PC-9 (cell line): ENCODE data around the gene KCTD20.
"Not testable (repeated sequence)": the region's sequence is repeated elsewhere in the genome, so short reads cannot be mapped to it uniquely, and the experiment has no call there.

ENCODE experiments used
- EZH2 ChIP-seq: fragments of 200-600 bp; sonication (generic); IDR thresholded peaks from 2 replicates; pipeline ENCODE4 v1.8.0; 2017; ENCODE audit warnings: antibody characterized with exemption, low read depth
- TF ChIP-seq, protein P1 (sequence below): fragments of 200-600 bp; sonication (generic); conservative IDR thresholded peaks from 2 replicates; pipeline ENCODE4 v1.6.1; 2017; ENCODE audit warnings: mixed run types, antibody characterized with exemption, mild to moderate bottlenecking, moderate library complexity

DNA sequence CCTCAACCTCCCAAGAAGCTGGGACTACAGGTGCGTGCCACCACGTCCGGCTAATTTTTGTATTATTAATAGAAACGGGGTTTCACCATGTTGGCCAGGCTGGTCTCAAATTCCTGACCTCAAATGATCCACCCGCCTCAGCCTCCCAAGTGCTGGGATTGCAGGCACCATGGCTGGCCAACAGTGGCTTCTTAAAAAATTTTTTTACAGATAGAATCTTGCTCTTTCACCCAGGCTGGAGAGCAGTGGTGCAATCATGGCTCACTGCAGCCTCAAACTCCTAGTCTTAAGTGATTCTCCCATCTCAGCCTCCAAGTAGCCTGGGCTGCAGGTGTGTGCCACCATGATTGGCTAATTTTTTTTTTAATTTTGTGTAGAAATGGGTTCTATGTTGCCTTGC is 40.5 kb downstream of the KCTD20 start:
- TF ChIP-seq, protein P1, sequence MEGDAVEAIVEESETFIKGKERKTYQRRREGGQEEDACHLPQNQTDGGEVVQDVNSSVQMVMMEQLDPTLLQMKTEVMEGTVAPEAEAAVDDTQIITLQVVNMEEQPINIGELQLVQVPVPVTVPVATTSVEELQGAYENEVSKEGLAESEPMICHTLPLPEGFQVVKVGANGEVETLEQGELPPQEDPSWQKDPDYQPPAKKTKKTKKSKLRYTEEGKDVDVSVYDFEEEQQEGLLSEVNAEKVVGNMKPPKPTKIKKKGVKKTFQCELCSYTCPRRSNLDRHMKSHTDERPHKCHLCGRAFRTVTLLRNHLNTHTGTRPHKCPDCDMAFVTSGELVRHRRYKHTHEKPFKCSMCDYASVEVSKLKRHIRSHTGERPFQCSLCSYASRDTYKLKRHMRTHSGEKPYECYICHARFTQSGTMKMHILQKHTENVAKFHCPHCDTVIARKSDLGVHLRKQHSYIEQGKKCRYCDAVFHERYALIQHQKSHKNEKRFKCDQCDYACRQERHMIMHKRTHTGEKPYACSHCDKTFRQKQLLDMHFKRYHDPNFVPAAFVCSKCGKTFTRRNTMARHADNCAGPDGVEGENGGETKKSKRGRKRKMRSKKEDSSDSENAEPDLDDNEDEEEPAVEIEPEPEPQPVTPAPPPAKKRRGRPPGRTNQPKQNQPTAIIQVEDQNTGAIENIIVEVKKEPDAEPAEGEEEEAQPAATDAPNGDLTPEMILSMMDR = not testable (repeated sequence)
- TF ChIP-seq EZH2 = not testable (repeated sequence)
